Naive B cell (primary cell): ENCODE measurements around the gene TMPRSS4. TPM values are rescaled to one million over a fixed set of nuclear protein-coding genes. Genes with fewer than 3 reads are reported as not detected.
"Not testable (repeated sequence)": the region's sequence is repeated elsewhere in the genome, so short reads cannot be mapped to it uniquely, and the experiment has no call there.

Experiments used
- ATAC-seq, 2 donors: fragments of 150-1000 bp; cut with Tn5 transposase; 2 replicates each; pipeline ENCODE4 v1.10.0; 2021; ENCODE audit warnings: low read depth in 2 of 2, mild to moderate bottlenecking in 2 of 2, moderate library complexity in 2 of 2
- DNase-seq: peaks from one replicate; pipeline ENCODE4 v3.0.0; 2022
- H3K27ac Mint-ChIP-seq, 6 donors: one replicate each; pipeline ENCODE4 v1.8.0; 2020 to 2022; ENCODE audit warnings: mild to moderate bottlenecking in 6 of 6, mixed read lengths in 6 of 6, moderate library complexity in 5 of 6, inconsistent platforms in 2 of 6
- H3K27me3 Mint-ChIP-seq, 3 donors: one replicate each; pipeline ENCODE4 v1.8.0; 2021 to 2022; ENCODE audit warnings: mixed read lengths in 3 of 3, mild to moderate bottlenecking in 1 of 3
- H3K36me3 Mint-ChIP-seq, 2 donors: one replicate each; pipeline ENCODE4 v1.8.0; 2020 to 2022; ENCODE audit warnings: mixed read lengths in 2 of 2, inconsistent platforms in 1 of 2, mild to moderate bottlenecking in 1 of 2
- H3K4me1 Mint-ChIP-seq, 3 donors: one replicate each; pipeline ENCODE4 v1.8.0; 2020 to 2022; ENCODE audit warnings: mixed read lengths in 3 of 3, inconsistent platforms in 1 of 3, mild to moderate bottlenecking in 1 of 3, moderate library complexity in 1 of 3
- H3K4me3 Mint-ChIP-seq, 8 donors: one replicate each; pipeline ENCODE4 v1.8.0; 2020 to 2022; ENCODE audit warnings: mild to moderate bottlenecking in 8 of 8, mixed read lengths in 8 of 8, moderate library complexity in 8 of 8, inconsistent platforms in 2 of 8
- H3K9me3 Mint-ChIP-seq, 7 donors: one replicate each; pipeline ENCODE4 v1.8.0; 2020 to 2022; ENCODE audit warnings: mixed read lengths in 7 of 7, mild to moderate bottlenecking in 5 of 7, inconsistent platforms in 2 of 7, moderate library complexity in 1 of 7
- polyA plus RNA-seq, 6 donors: library from polyadenylated mRNA; unstranded; fragments of 300-500 nt; fragmentation: Illumina TruSeq; gene quantifications; one replicate each; pipeline ENCODE4 v1.2.3, GENCODE V29; 2021; ENCODE audit warnings: low read depth in 6 of 6

TMPRSS4 gene
- polyA plus RNA-seq, 6 donors from 2014 or later = not detected

GRCh38 chr11:118060081-118060661 is 16.7 kb upstream of the TMPRSS4 start:
- Mint-ChIP-seq H3K4me1 (peaks cover 0 to 7% (median 0%) of the 10 kb centered on the region in 3 donors), H3K36me3 (no peaks in the 10 kb centered on the region), H3K27me3 (peaks cover 18 to 42% (median 31%) of the 10 kb centered on the region in 3 donors), H3K9me3 (no peaks in the 10 kb centered on the region), H3K27ac (no peak overlapping the region), H3K4me3 (no peak overlapping the region)
- ATAC-seq = no peak
- no peak for DNase-seq

- no peak overlapping the region for H3K4me3 Mint-ChIP-seq
- no peaks in the 10 kb centered on the region for H3K9me3 Mint-ChIP-seq
- peaks cover 0 to 7% (median 0%) of the 10 kb centered on the region in 3 donors for H3K4me1 Mint-ChIP-seq
- DNase-seq = no peak
- H3K27me3 Mint-ChIP-seq = peaks cover 15 to 42% (median 30%) of the 10 kb centered on the region in 3 donors
- peak overlapping the region in 1 of 6 donors; percentile 61 for H3K27ac Mint-ChIP-seq
- no peaks in the 10 kb centered on the region for H3K36me3 Mint-ChIP-seq
- ATAC-seq = no peak
Observed at GRCh38 chr11:118060869-118061268, 16.0 kb upstream of the TMPRSS4 start.

GRCh38 chr11:118061586-118062125 is 15.2 kb upstream of the TMPRSS4 start:
- Mint-ChIP-seq H3K27ac (no peak overlapping the region), H3K9me3 (no peaks in the 10 kb centered on the region), H3K4me1 (peaks cover 0 to 7% (median 0%) of the 10 kb centered on the region in 3 donors), H3K27me3 (peaks cover 14 to 42% (median 29%) of the 10 kb centered on the region in 3 donors), H3K4me3 (no peak overlapping the region), H3K36me3 (no peaks in the 10 kb centered on the region)
- no peak for ATAC-seq
- no peak for DNase-seq

GRCh38 chr11:118062181-118062580 is 14.7 kb upstream of the TMPRSS4 start:
- ATAC-seq, H3K4me1 Mint-ChIP-seq, H3K27ac Mint-ChIP-seq, H3K4me3 Mint-ChIP-seq, DNase-seq, H3K36me3 Mint-ChIP-seq, H3K9me3 Mint-ChIP-seq: not testable (repeated sequence)
- peaks cover 9 to 37% (median 23%) of the 10 kb centered on the region in 3 donors for H3K27me3 Mint-ChIP-seq

GRCh38 chr11:118062631-118063030 is 14.2 kb upstream of the TMPRSS4 start:
- peaks cover 5 to 32% (median 19%) of the 10 kb centered on the region in 3 donors for H3K27me3 Mint-ChIP-seq
- H3K36me3 Mint-ChIP-seq, H3K4me3 Mint-ChIP-seq, H3K9me3 Mint-ChIP-seq, H3K4me1 Mint-ChIP-seq, ATAC-seq, DNase-seq: not testable (repeated sequence)
- peak overlapping the region in 1 of 6 donors; percentile 34 for H3K27ac Mint-ChIP-seq

- H3K4me1 Mint-ChIP-seq = no peaks in the 10 kb centered on the region
- peaks cover 9 to 35% (median 34%) of the 10 kb centered on the region in 3 donors for H3K27me3 Mint-ChIP-seq
- DNase-seq (no peak), ATAC-seq (no peak)
- no peak overlapping the region for H3K4me3 Mint-ChIP-seq
- no peaks in the 10 kb centered on the region for H3K9me3 Mint-ChIP-seq
- no peaks in the 10 kb centered on the region for H3K36me3 Mint-ChIP-seq
- H3K27ac Mint-ChIP-seq = no peak overlapping the region
Observed at GRCh38 chr11:118064956-118065355, 11.9 kb upstream of the TMPRSS4 start.

GRCh38 chr11:118065384-118065783 is 11.5 kb upstream of the TMPRSS4 start:
- DNase-seq (no peak), ATAC-seq (no peak)
- Mint-ChIP-seq H3K36me3 (no peaks in the 10 kb centered on the region), H3K9me3 (no peaks in the 10 kb centered on the region), H3K4me1 (no peaks in the 10 kb centered on the region), H3K27me3 (peaks cover 9 to 35% (median 34%) of the 10 kb centered on the region in 3 donors), H3K4me3 (no peak overlapping the region), H3K27ac (no peak overlapping the region)

- Mint-ChIP-seq H3K4me3 (no peak overlapping the region), H3K36me3 (no peaks in the 10 kb centered on the region)
Observed at GRCh38 chr11:118067006-118067405, 9.9 kb upstream of the TMPRSS4 start.

GRCh38 chr11:118068206-118068944 is 8.5 kb upstream of the TMPRSS4 start:
- no peak for DNase-seq
- Mint-ChIP-seq H3K36me3 (no peaks in the 10 kb centered on the region), H3K27ac (no peak overlapping the region), H3K4me1 (no peaks in the 10 kb centered on the region), H3K9me3 (no peaks in the 10 kb centered on the region), H3K4me3 (no peak overlapping the region), H3K27me3 (peaks cover 4 to 39% (median 25%) of the 10 kb centered on the region in 3 donors)
- no peak for ATAC-seq

More at GRCh38 chr11:118067006-118067405, 9.9 kb upstream of the TMPRSS4 start:
- no peak for DNase-seq
- no peak for ATAC-seq
- Mint-ChIP-seq H3K9me3 (no peaks in the 10 kb centered on the region), H3K4me1 (no peaks in the 10 kb centered on the region), H3K27ac (no peak overlapping the region), H3K27me3 (peaks cover 9 to 40% (median 34%) of the 10 kb centered on the region in 3 donors)

- Mint-ChIP-seq H3K27me3 (peaks cover 4 to 38% (median 27%) of the 10 kb centered on the region in 3 donors), H3K9me3 (no peaks in the 10 kb centered on the region), H3K27ac (no peak overlapping the region), H3K4me1 (no peaks in the 10 kb centered on the region), H3K36me3 (no peaks in the 10 kb centered on the region), H3K4me3 (no peak overlapping the region)
- ATAC-seq (no peak), DNase-seq (no peak)
Observed at GRCh38 chr11:118068945-118069612, 7.8 kb upstream of the TMPRSS4 start.

GRCh38 chr11:118071416-118072030 is 5.4 kb upstream of the TMPRSS4 start:
- Mint-ChIP-seq H3K27ac (no peak overlapping the region), H3K36me3 (no peaks in the 10 kb centered on the region), H3K9me3 (no peaks in the 10 kb centered on the region), H3K4me3 (no peak overlapping the region), H3K4me1 (peaks cover 0 to under 1% (median 0%) of the 10 kb centered on the region in 3 donors), H3K27me3 (peaks cover 15 to 44% (median 19%) of the 10 kb centered on the region in 3 donors)
- DNase-seq (no peak), ATAC-seq (no peak)

- Mint-ChIP-seq H3K9me3 (no peaks in the 10 kb centered on the region), H3K4me1 (peaks cover 0 to 4% (median 0%) of the 10 kb centered on the region in 3 donors), H3K4me3 (no peak overlapping the region), H3K27me3 (peaks cover 15 to 51% (median 35%) of the 10 kb centered on the region in 3 donors), H3K36me3 (no peaks in the 10 kb centered on the region), H3K27ac (no peak overlapping the region)
- DNase-seq (no peak), ATAC-seq (no peak)
Observed at GRCh38 chr11:118073554-118073953, 3.3 kb upstream of the TMPRSS4 start.

GRCh38 chr11:118074091-118074685 is 2.7 kb upstream of the TMPRSS4 start:
- DNase-seq = no peak
- H3K27ac Mint-ChIP-seq = no peak overlapping the region
- no peak for ATAC-seq
- peaks cover 0 to 4% (median 0%) of the 10 kb centered on the region in 3 donors for H3K4me1 Mint-ChIP-seq
- no peaks in the 10 kb centered on the region for H3K9me3 Mint-ChIP-seq
- H3K27me3 Mint-ChIP-seq = peaks cover 15 to 48% (median 31%) of the 10 kb centered on the region in 3 donors
- H3K36me3 Mint-ChIP-seq = no peaks in the 10 kb centered on the region
- H3K4me3 Mint-ChIP-seq = no peak overlapping the region
